SKM-1 (cell line): ENCODE data around the gene SORCS3.

ENCODE experiments used
- DNase-seq: peaks from one replicate; lab custom pipeline; 2025; ENCODE audit not compliant: unreplicated experiment; lab: John Stamatoyannopoulos, UW

Gene SORCS3

GRCh38 chr10:105161149-105161548 is 520.1 kb downstream of the SORCS3 start:
- DNase-seq: no peak

GRCh38 chr10:105161767-105162166 is 520.7 kb downstream of the SORCS3 start:
- DNase-seq: no peak

- no peak for DNase-seq
These were observed 529.4 kb downstream of the SORCS3 start for GRCh38 chr10:105170521-105170920.

- DNase-seq: no peak
These were observed 530.9 kb downstream of the SORCS3 start for GRCh38 chr10:105171945-105172344.

GRCh38 chr10:105181626-105182025 is 540.5 kb downstream of the SORCS3 start:
- no peak for DNase-seq

GRCh38 chr10:105183536-105183935 is 542.4 kb downstream of the SORCS3 start:
- DNase-seq: no peak

GRCh38 chr10:105185161-105185560 is 544.1 kb downstream of the SORCS3 start:
- no peak for DNase-seq

GRCh38 chr10:105187243-105187642 is 546.2 kb downstream of the SORCS3 start:
- DNase-seq: no peak

GRCh38 chr10:105188737-105189462 is 547.8 kb downstream of the SORCS3 start:
- no peak for DNase-seq

- no peak for DNase-seq
These were observed 548.3 kb downstream of the SORCS3 start for GRCh38 chr10:105189463-105189800.

- DNase-seq: no peak
These were observed 551.1 kb downstream of the SORCS3 start for GRCh38 chr10:105192146-105192545.

GRCh38 chr10:105192861-105193260 is 551.8 kb downstream of the SORCS3 start:
- no peak for DNase-seq

GRCh38 chr10:105195831-105196230 is 554.7 kb downstream of the SORCS3 start:
- DNase-seq: no peak

GRCh38 chr10:105197598-105198364 is 556.7 kb downstream of the SORCS3 start:
- no peak for DNase-seq

GRCh38 chr10:105206616-105207015 is 565.5 kb downstream of the SORCS3 start:
- no peak for DNase-seq

GRCh38 chr10:105207476-105207995 is 566.4 kb downstream of the SORCS3 start:
- DNase-seq: no peak

GRCh38 chr10:105210546-105210945 is 569.5 kb downstream of the SORCS3 start:
- no peak for DNase-seq

GRCh38 chr10:105237685-105238084 is 596.6 kb downstream of the SORCS3 start:
- DNase-seq: no peak

GRCh38 chr10:105239311-105240219 is 598.5 kb downstream of the SORCS3 start:
- DNase-seq: no peak

GRCh38 chr10:105241254-105241653 is 600.2 kb downstream of the SORCS3 start:
- no peak for DNase-seq

- DNase-seq: no peak
These were observed 602.3 kb downstream of the SORCS3 start for GRCh38 chr10:105243381-105243780.
